ENCODE measurements around the gene ETV3L.
"Not testable (repeated sequence)": the region's sequence is repeated elsewhere in the genome, so short reads cannot be mapped to it uniquely, and the experiment has no call there.

ETV3L gene

DNA sequence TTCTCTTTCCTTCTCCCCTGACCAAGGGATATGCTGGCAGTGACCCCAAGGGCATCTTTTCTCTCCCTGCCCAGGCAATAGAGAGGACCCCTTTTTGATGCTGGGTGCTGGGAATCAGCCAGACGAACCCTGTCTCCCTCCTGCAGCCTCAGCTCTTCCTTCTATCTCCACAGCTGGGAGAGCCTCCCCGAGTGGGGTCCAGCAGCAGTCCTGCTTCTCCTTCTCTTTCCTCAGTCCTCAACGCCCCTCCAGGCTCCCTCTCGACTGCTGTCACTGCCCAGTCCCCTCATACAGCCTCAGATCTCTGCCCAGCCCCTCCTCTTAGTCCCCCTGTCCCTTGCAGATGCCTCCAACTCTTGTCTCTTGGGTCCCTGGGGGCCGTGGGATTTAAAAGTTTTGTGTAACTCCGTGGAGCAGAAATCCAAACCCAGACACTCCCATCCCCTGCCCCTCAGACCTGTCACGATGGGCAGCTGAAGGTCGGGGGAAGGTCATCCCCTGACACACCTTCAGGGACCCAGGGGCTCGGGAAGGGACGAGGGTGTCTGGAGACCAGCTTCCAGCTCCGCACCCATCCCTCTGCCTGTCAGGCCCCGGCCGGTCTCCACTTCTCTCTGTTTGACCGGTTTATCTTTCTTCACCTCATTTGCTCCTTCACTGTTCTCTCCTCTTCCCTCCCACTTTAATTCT lies 5.8 kb upstream of the ETV3L start:
- no peak for DNase-seq (ENCODE audit: low spot score)
- no peak for FAIRE-seq

DNA sequence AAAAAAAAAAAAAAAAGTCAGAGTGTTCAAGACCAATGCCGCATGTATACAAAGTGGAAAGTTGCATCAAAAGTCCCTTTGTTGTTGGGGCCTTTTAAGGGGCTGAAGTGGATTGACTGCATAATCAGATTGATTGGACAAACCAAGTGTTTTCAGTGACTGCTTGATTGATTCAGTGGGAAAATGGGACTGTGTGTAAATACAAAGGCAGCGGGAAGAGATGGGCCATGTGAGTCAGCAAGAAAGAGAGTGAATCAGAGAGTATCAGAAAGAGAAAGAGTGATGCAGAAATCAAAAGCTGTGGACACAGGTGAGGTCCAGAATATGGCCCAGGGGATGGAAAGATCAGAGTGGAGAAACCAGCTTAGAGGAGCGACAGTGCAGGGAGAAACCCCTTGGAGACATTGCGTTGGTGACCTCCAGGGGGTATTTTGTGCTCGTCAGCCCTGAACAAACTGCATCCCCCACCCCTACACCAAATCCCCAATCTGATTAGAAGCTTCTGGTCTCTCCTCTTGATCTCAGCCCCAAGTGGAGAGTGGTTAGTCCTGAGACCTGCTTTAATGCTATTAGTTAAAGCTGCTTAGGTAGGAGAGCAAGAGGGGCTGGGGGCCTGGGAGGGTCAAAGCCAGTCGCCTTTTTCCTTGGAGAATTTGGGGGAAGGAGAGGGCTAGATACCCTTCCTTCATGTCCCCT lies 5.1 kb upstream of the ETV3L start:
- FAIRE-seq = peak; percentile 45
- peak; percentile 41 for DNase-seq (ENCODE audit: low spot score)

GRCh38 chr1:157103268-157103667 lies 3.7 kb upstream of the ETV3L start:
- DNase-seq (ENCODE audit: low spot score) = no peak
- FAIRE-seq = no peak

DNA sequence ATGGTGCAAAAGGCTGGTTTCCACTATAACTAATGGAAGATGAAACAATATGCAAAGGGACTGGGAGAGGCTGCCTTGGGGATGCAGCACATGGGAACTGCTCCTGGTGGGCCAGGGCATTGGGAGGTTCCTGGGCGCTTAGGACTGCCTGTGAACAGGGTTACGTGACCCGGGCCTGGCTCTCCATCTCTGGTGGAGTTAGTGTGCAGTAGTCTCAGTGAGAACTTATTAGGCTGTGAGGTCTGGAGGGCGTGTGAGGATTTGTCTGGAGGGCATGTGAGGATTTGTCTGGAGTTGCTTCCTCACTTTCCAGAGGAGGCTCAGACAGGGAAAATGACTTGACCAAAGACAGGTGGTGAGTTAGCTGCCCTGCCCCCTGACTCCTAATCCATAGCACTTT lies 1.5 kb upstream of the ETV3L start:
- DNase-seq (ENCODE audit: low spot score) = no peak
- no peak for FAIRE-seq

DNA sequence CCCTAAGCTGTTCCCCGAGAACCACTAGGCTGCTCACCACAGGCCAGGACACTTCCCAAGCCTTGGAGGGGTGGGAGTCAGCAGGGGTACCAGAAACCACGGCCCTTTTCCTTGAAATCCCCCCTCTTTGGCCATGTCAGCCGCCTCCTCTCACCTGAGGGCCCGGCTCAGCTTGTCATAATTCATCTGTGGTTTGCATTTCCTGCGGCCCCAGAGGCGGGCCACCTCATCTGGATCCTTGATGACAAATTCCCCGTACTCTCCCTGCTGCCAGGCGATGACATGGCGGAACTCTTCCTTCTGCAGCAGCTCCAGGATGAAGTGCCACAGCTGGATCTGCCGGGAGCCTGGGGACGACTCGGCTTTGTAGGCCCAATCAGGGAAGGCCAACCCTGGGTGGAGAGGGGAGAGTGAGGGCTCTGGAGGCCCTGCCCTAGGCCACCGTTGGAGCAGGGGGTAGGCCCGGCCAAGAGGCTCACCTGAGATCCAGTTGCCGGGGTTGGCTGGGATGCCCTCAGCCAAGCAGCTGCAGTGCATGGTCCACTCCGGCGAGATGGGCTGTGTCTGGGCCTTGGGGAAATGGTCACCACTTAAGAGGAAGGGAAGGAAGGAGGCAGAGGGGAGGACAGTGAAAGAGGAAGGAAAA lies 498 bp downstream of the ETV3L start:
- DNase-seq (ENCODE audit: low spot score); FAIRE-seq: not testable (repeated sequence)

DNA sequence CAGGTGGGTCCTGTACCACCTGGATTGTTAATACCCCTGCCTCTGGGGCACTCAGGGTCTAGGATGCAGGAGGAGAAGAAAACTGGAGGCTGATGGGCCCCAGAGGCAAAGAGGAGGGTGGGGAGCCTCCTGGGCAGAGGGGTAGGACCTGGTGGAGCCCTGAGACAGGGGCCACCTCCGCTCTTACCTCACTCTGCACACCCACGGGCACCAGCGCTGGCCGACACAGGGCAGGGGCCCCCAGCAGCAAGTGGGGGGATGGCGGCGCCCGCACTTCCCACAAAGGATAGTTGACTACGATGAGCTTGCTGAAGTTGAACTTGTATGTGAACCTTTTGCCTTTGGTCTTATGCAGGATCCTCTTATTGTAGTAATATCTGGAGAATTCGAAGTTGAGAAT lies 1.1 kb downstream of the ETV3L start:
- DNase-seq (ENCODE audit: low spot score) = no peak
- FAIRE-seq = no peak

GRCh38 chr1:157097692-157098091 lies 1.9 kb downstream of the ETV3L start:
- FAIRE-seq (no peak), DNase-seq (ENCODE audit: low spot score) (no peak)

- no peak for DNase-seq (ENCODE audit: low spot score)
- FAIRE-seq = no peak
Measured at GRCh38 chr1:157096881-157097280, 2.7 kb downstream of the ETV3L start.

DNA sequence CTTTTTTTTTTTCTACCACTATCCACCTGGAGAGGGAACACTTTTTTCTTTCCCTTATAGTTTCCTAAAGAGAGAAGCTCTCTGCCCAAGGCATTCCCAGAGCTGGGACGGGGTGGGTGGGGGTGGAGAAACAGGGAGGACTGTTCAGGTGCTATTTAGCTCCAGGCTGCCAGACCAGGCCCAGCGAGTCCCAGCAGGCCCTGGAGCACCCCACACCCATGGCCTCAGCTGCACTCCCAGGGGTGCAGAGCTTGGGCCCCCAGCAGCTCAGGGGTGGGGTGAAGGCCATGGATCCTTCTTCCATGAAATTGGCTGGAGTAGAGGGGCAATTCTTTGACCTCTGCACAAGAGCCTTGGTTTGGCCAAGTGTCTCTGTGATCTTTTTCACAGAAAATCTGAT lies 4.1 kb downstream of the ETV3L start:
- DNase-seq (ENCODE audit: low spot score) (no peak), FAIRE-seq (no peak)

- DNase-seq (ENCODE audit: low spot score) (no peak), FAIRE-seq (no peak)
Measured at GRCh38 chr1:157095091-157095490, 4.5 kb downstream of the ETV3L start.

DNA sequence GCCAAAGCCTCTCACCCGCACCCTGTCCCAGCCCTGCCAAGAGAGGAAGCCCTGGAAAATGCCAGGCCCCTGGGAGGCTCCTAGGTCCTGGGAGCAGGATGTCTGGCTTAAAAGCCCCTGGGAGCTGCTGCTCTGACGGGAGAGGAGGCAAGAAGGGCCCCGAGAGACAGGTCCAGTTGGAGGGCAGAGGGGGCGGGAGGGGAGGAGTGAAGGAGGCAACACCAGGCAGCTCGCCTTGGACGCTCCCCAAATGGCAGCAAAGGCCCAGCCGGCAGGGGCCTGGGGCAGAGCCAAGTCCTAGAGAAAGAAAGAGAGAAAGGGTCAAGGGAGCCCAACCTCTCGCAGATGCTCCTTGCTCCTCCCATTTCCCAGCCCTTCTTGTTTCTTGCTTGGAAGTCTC lies 6.8 kb downstream of the ETV3L start:
- DNase-seq (ENCODE audit: low spot score) (no peak), FAIRE-seq (no peak)

DNA sequence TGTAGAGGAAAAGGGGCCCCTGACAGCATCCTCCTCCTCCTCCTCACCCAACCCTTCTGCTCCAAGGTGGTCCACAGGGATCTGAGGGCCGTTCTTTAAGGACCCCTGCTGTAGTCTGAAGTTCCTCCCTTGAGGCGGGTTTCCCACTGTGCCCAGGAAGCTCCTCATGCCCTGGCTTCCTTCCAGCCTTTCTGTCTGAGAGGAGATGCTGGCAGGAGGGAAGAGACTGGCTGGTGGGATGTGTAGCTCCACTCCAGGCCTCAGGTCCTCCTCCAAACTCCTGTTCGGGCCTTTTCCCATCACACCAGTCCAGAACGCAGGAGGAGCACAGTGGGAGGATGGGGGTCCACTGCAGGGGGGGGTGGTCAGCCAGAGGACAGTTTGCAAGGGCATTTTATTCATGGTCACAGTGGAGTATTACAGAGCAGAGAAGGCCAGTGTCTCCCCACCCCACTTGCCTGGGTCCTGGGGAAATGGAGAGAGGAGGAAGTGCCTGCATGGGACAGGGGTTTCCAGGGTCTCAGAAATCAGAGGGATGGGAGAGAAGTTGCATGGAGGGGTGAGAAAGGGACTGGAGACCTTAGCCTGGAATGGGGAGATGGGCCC lies 7.8 kb downstream of the ETV3L start:
- no peak for FAIRE-seq
- no peak for DNase-seq (ENCODE audit: low spot score)

DNA sequence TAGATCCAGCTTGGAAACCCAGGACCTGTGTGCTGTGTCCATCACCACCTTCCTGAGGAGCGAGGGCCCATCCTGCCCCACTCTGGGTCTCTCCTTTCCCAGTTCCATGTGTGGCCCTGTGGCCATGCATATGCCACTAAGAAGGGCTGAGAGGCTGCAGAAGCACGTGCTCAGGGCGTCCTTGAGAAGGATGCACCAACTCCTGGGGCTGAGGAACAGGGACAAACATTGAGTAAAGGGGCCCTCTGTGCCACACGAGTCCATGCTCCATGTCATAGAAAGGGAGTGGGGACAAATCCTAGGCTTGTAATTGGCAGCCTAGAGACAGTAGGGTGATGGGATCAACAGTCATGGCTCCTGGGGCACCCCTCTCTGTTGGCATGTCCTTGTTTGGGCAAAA lies 8.4 kb downstream of the ETV3L start:
- FAIRE-seq (no peak), DNase-seq (ENCODE audit: low spot score) (no peak)

DNA sequence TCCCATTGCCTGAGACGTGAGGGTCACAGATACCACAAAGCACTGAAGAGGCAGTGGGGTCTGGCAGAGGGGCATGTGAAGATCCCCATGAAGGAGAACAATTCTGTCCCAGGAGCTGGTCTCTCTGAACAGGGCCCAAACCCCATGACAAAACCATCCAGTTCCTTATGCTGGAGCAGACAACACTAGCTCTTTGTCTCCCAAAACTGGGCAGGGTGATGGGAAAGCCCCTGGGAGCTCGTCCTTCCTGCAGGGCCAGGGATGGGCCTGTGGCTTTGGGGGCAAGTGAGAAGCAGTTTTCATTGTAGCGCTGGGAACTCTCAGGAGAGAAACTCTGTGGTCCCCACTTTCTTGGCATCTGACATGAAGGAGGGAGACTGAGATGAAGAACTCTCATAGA lies 8.8 kb downstream of the ETV3L start:
- DNase-seq (ENCODE audit: low spot score) = no peak

GRCh38 chr1:157090196-157090647 lies 9.4 kb downstream of the ETV3L start:
- FAIRE-seq (no peak), DNase-seq (ENCODE audit: low spot score) (peak; percentile 48)

More for the DNA sequence above, 8.8 kb downstream of the ETV3L start:
- no peak for FAIRE-seq

DNA sequence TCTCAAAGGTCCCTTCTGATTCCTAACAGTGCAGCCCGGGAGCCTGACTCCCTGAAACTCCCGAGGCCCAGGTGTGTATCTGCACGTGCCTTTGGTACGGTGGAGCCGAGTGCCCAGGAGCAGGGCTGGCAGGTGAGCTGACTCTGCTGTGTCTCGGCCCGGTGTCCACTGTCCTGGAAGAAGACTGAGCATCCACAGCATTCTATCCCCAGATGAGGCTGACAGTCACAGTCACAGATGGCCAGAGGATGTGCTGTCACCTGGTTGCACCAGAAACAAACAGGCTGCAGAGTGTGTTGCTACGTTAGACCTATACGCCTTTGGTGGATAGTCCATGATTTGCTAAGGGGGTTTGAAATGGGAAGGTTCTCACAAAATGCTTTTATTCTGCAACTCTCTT lies 9.8 kb downstream of the ETV3L start:
- DNase-seq (ENCODE audit: low spot score) (no peak), FAIRE-seq (no peak)

DNA sequence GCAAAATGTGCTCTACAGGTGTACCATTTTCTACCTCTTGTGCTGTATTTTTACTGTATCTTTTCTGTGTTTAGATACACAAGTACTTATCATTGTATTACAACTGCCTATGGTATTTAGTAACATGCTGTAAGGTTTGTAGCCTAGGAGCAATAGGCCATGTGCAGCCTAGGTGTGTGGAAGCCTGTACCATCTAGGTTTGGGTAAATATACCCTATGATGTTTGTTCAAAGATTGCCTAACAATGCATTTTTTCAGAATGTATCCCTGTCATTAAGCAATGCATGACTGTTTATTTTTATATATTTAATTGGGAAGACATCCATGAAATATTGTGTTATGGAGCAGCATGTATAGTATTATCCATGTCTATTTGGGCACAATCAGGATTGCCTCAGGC lies 11.0 kb downstream of the ETV3L start:
- FAIRE-seq = no peak

GRCh38 chr1:157087030-157087429 lies 12.6 kb downstream of the ETV3L start:
- DNase-seq (ENCODE audit: low spot score) (no peak), FAIRE-seq (no peak)

More for the DNA sequence above, 11.0 kb downstream of the ETV3L start:
- DNase-seq (ENCODE audit: low spot score) = no peak

GRCh38 chr1:157086299-157086698 lies 13.3 kb downstream of the ETV3L start:
- FAIRE-seq (no peak), DNase-seq (ENCODE audit: low spot score) (no peak)

- DNase-seq (ENCODE audit: low spot score) (no peak), FAIRE-seq (no peak)
Measured at GRCh38 chr1:157085421-157085820, 14.2 kb downstream of the ETV3L start.

GRCh38 chr1:157084720-157085119 lies 14.9 kb downstream of the ETV3L start:
- FAIRE-seq (no peak), DNase-seq (ENCODE audit: low spot score) (no peak)

DNA sequence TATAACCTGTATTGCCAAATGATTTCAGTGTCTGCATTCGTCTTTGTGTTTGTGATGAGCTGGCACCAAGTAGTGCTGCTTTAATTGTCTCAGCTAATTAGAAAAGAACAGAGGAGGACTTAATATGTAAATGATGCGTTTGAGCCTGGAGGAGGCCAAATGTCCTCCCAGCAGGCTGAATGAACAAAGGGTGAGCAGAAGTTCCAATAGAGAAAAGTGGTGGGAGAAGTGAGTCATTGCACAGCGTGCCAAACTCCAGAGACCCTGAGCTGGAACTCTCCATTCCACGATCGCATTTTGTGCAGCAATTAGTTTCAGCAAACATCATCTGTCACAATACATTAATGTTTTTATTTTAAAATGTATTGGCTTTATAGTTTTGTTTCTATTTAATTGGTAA lies 17.9 kb downstream of the ETV3L start:
- FAIRE-seq (no peak), DNase-seq (ENCODE audit: low spot score) (no peak)

Data from RCC 7860 (cell line).